Right lobe of liver (tissue), 4 donors: ENCODE results near the gene DAG1.

Experiments
- CTCF ChIP-seq, 4 donors: fragments of 200-600 bp in 3 of 4; fragments of 450-650 bp in 1 of 4; IDR thresholded peaks; one replicate each; pipeline versions ENCODE4 v1.5.1 to v1.8.0; 2016 to 2022; ENCODE audit warnings: antibody characterized with exemption in 4 of 4, mild to moderate bottlenecking in 2 of 4
- POLR2A ChIP-seq: fragments of 450-650 bp; IDR thresholded peaks from one replicate; pipeline ENCODE4 v1.6.1; 2017; ENCODE audit warnings: antibody characterized with exemption, mild to moderate bottlenecking
- donor health status: DM: no; HTN: no; CAD: no.
- donor health status: DM: no; HTN: no; CAD: no.
- donor health status: DM: no; HTN: yes; CAD: no.

- no peak for TF ChIP-seq CTCF (IDR thresholded peaks at IDR 0.05)
- no peak for TF ChIP-seq POLR2A
Observed at GRCh38 chr3:49453621-49454020, 16.4 kb upstream of the DAG1 start.
